Spinal cord (tissue), 10 donors: ENCODE data around the gene POPDC2. TPM values are rescaled to one million over a fixed set of nuclear protein-coding genes. Genes with fewer than 3 reads are reported as not detected.

Experiments
- DNase-seq, 6 donors: peaks; one replicate each; pipeline versions ENCODE4 v3.0.0 to v3.0.0-alpha.2; 2013 to 2015; ENCODE audit warnings: low spot score in 6 of 6, low read depth in 4 of 6
- H3K27ac ChIP-seq: one replicate; pipeline ENCODE4 v1.5.1; 2013; ENCODE audit warnings: low read depth, low read length, control low read depth
- H3K27me3 ChIP-seq: one replicate; pipeline ENCODE4 v1.6.1; 2013; ENCODE audit warnings: low read length; ENCODE audit not compliant: control insufficient read depth, insufficient read depth
- H3K36me3 ChIP-seq: one replicate; pipeline ENCODE4 v1.6.1; 2013; ENCODE audit warnings: low read length; ENCODE audit not compliant: control insufficient read depth, insufficient read depth
- H3K4me1 ChIP-seq: one replicate; pipeline ENCODE4 v1.6.1; 2013; ENCODE audit warnings: low read length; ENCODE audit not compliant: control insufficient read depth, insufficient read depth
- H3K4me3 ChIP-seq: one replicate; pipeline ENCODE4 v1.5.1; 2013; ENCODE audit warnings: low read depth, low read length, control low read depth
- H3K9me3 ChIP-seq: one replicate; pipeline ENCODE4 v1.6.1; 2013; ENCODE audit warnings: low read length; ENCODE audit not compliant: control insufficient read depth, insufficient read depth
- WGBS: methylation state at CpG from one replicate; pipeline ENCODE4 v1.1.5; 2013; ENCODE audit warnings: missing lambda C conversion rate; ENCODE audit not compliant: insufficient coverage; 5-methylcytosine and 5-hydroxymethylcytosine counted together
- polyA plus RNA-seq, 2 donors: library from polyadenylated mRNA; unstranded; fragments of 120-200 nt; gene quantifications; one replicate each; pipeline ENCODE4 v1.2.1, GENCODE V29; 2013; ENCODE audit not compliant: insufficient read length in 2 of 2
- total RNA-seq, 2 donors: library from RNA; depleted of rRNA in 1 of 2; stranded (reverse); fragments of 120-200 nt in 1 of 2; fragments of >200 nt in 1 of 2; gene quantifications; one replicate each; pipeline versions ENCODE4 v1.2.3 to v1.2.4, GENCODE V29; 2013 to 2014
- donor health status: healthy.

The POPDC2 gene
- total and polyA plus RNA-seq, 4 donors = 0.89 to 4.6 (median 2.8) TPM

DNA sequence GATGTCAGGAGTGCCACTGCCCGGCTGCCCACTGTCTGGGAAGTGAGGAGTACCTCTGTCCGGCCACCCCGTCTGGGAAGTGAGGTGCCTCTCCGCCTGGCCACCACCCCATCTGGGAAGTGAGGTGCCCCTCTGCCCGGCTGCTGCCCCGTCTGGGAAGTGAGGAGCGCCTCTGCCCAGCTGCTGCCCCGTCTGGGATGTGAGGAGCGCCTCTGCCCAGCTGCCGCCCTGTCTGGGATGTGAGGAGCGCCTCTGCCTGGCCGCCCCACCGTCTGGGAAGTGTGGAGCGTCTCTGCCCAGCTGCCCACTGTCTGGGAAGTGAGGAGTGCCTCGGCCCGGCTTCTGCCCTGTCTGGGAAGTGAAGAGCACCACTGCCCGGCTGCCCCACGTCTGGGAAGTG is 13.5 kb upstream of the POPDC2 start:
- Histone ChIP-seq H3K27ac (no peak overlapping the region), H3K9me3 (no peaks in the 10 kb centered on the region), H3K4me1 (no peaks in the 10 kb centered on the region), H3K27me3 (no peaks in the 10 kb centered on the region), H3K36me3 (peaks cover 17% of the 10 kb centered on the region), H3K4me3 (no peak overlapping the region)
- WGBS = 93% methylated on average over 16 of the region's 18 CpGs
- DNase-seq = no peak

DNA sequence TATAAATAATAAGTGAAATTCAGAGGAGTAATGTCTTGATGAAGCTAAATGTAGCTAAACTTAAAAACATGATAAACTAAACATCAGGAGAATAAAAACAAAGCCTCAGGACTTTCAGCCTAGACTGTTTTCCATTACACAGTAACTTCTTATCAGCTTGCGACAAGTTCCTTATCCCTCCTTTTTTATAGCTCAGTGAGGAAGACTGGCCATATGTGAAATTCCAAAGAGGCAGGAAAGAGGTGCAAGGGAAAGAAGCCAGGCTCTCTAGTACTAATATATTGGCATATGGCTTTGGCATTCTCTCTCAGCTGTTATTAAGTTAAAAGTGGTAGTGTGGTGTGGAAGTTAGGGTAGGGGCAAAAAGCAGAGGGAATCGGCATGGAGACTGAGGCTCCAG is 12.4 kb upstream of the POPDC2 start:
- Histone ChIP-seq H3K27me3 (no peaks in the 10 kb centered on the region), H3K36me3 (peaks cover 17% of the 10 kb centered on the region), H3K9me3 (no peaks in the 10 kb centered on the region), H3K27ac (no peak overlapping the region), H3K4me3 (no peak overlapping the region), H3K4me1 (no peaks in the 10 kb centered on the region)
- DNase-seq = no peak
- no CpG with 5 or more reads among the region's 2 CpGs for WGBS

DNA sequence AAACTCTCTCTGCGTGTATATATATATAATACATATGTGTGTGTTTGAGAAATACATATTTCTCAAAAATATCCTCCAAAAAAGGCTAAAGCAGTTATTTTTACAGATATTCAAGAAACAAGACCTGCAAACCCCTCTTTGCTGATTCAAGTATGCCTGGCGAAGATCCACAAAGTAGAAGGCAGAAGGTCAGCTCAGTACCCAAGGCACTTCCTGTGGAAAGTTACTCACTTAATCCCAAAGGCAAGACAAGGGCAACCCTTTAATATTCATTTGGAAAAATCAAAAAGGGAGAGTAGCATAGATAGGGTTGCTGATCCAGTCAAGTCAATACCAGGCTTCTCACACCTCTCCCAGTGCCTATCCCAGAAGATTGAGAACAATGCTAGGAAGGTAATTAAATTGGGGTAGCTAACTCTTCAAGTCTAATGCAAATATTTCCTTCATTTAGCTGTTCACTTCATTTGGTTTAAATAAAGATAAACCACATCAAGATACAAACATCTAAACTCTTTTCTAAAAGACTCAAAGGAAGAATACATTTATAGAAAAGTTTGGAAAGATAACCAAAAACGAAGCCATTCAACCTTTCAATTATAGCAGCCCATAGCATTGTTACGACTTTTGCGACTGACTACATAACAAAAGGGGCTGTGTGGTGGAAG is 9.6 kb upstream of the POPDC2 start:
- H3K4me1 ChIP-seq = no peaks in the 10 kb centered on the region
- no peak for DNase-seq
- peaks cover 17% of the 10 kb centered on the region for H3K36me3 ChIP-seq
- WGBS = no CpG with 5 or more reads among the region's 5 CpGs
- H3K4me3 ChIP-seq = no peak overlapping the region
- no peaks in the 10 kb centered on the region for H3K27me3 ChIP-seq
- no peaks in the 10 kb centered on the region for H3K9me3 ChIP-seq
- no peak overlapping the region for H3K27ac ChIP-seq

DNA sequence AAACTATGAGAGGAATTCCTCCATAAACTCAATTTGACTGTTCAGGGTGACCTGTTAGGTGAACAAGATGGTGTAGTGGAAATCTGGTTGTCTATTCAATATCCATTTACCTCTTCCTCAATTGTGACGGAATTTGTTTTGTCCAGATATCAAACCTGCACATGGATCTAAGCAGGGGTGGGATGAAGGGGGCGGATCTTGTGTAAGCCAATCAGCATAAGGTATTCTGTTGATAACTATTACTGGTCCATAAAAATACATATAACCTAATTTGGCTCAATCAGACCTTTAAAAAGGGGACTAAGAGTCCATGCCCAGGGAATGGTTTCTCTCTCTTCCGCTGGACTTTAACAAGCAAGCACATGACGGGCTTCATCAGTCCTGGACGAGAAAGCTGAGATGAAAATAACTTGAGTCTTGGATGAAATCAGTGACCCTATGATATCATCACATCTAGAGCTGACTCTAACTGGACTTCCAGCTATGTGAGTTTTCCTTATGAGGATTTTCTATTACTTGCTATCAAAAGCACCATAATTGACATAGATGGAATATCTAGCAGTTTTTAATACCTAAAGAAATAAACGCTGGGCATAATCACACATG is 5.7 kb upstream of the POPDC2 start:
- no peak overlapping the region for H3K4me3 ChIP-seq
- no peaks in the 10 kb centered on the region for H3K27me3 ChIP-seq
- H3K27ac ChIP-seq = no peak overlapping the region
- no CpG with 5 or more reads among the region's 6 CpGs for WGBS
- no peak for DNase-seq
- H3K4me1 ChIP-seq = no peaks in the 10 kb centered on the region
- H3K36me3 ChIP-seq = no peaks in the 10 kb centered on the region
- H3K9me3 ChIP-seq = no peaks in the 10 kb centered on the region

DNA sequence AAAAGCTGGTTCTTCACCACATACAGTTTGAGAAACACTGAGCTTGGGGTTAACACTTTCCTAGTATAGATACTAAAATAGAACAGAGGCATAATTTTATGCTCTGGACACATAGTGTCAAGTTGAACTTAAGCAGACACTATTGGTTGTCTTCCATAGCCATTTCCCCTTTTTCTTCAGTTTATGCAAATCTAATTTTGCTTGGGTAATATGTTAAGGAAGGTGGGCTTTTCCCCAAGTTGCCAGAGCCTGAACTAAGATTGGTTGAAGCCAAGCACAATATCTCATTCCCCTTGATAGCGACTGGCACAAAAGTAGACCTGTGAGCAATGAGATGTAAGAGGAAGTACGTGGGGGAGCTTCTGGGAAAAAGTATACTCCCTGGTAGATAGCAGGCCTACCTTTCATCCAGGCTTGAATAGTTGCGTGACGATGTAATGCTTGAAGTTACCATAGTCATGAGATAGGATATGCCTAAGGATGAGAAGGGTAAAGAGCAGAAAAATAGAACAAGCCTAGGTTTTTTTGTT is 4.5 kb upstream of the POPDC2 start:
- Histone ChIP-seq H3K9me3 (no peaks in the 10 kb centered on the region), H3K4me1 (no peaks in the 10 kb centered on the region), H3K27me3 (no peaks in the 10 kb centered on the region), H3K4me3 (no peak overlapping the region), H3K27ac (no peak overlapping the region), H3K36me3 (no peaks in the 10 kb centered on the region)
- 94% methylated on average over 4 of the region's 4 CpGs for WGBS
- no peak for DNase-seq

DNA sequence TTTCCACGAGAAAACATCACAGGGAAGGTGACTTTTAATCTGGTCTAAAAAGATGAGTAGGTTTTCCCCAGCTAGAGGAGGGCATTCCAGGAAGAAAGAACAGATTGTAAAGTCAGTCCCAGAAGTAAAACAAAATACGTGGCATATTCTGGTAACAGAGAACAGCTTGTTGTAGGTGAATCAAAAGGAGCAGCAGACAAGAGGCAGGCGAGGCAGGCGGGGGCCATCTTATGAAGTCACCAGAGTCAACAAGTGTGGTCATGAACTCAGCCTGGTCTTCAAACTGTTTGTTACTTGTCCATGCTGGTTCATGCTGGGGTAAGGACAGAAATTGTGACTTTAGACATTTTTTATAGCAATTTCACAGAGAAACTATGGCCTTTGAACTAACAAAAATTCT is 4.0 kb upstream of the POPDC2 start:
- 93% methylated on average over 4 of the region's 4 CpGs for WGBS
- no peak for DNase-seq
- Histone ChIP-seq H3K27me3 (no peaks in the 10 kb centered on the region), H3K36me3 (no peaks in the 10 kb centered on the region), H3K4me3 (no peak overlapping the region), H3K4me1 (no peaks in the 10 kb centered on the region), H3K27ac (no peak overlapping the region), H3K9me3 (no peaks in the 10 kb centered on the region)

DNA sequence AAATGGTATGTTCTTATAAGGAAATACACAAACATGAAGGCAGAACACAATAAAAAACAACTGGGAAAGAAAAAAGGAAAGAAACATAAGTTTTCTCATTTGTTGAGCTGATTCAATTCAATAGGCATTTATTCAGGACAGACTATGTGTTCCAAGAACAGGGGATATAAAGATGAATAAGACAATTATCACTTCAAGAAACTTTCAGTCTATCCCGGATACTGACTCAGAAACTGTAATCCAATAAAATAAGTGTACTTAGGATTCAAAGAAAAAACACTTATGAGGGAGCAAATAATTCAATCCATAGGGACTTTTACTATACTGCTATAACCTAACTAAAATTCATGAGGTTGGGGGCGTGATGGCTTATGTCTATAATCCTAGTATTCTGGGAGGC is 3.5 kb upstream of the POPDC2 start:
- DNase-seq = no peak
- no peaks in the 10 kb centered on the region for H3K27me3 ChIP-seq
- no CpG with 5 or more reads among the region's 2 CpGs for WGBS
- H3K4me3 ChIP-seq = no peak overlapping the region
- no peaks in the 10 kb centered on the region for H3K9me3 ChIP-seq
- no peaks in the 10 kb centered on the region for H3K4me1 ChIP-seq
- no peak overlapping the region for H3K27ac ChIP-seq
- no peaks in the 10 kb centered on the region for H3K36me3 ChIP-seq

DNA sequence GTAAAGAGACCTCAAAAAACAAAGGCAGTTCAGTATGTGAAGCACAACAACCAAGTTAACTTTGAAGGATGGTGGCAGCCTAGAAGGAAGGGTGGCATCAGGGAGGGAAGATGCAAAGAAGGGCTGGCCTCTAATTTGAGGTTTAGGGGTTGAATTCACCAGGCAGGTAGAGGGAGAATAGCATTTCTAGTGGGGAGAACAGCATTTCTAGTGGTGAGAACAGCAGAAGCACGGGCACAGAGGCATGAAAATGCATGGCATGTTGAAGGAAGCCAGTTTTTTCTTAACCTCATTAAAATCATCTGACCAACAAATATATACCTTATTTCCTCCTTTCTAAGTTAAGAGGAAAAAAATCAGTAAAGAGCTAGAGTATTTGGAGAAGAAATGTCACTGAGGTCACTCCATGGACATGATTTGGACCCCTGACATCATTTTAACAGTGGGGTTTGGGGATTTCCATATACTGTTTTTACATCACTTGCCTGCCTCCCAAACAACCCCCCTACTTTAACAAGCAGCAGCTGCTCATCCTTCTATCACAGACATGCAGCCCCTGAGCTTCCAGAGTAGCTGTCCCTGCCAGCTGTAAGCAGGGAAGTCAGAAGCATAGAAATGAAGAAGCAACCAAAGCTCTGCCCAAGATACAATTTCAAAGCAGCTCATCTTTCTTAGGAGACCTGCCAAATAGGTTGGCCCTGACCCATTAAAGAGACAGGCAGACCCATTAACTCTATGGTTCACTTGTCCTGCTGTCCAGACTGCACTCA is 2.4 kb upstream of the POPDC2 start:
- H3K36me3 ChIP-seq = no peaks in the 10 kb centered on the region
- DNase-seq = peak in 2 of 6 donors; percentile 8 to 30
- H3K4me3 ChIP-seq = no peak overlapping the region
- H3K4me1 ChIP-seq = no peaks in the 10 kb centered on the region
- H3K27me3 ChIP-seq = no peaks in the 10 kb centered on the region
- no peak overlapping the region for H3K27ac ChIP-seq
- WGBS = no CpG with 5 or more reads among the region's 1 CpG
- H3K9me3 ChIP-seq = no peaks in the 10 kb centered on the region

DNA sequence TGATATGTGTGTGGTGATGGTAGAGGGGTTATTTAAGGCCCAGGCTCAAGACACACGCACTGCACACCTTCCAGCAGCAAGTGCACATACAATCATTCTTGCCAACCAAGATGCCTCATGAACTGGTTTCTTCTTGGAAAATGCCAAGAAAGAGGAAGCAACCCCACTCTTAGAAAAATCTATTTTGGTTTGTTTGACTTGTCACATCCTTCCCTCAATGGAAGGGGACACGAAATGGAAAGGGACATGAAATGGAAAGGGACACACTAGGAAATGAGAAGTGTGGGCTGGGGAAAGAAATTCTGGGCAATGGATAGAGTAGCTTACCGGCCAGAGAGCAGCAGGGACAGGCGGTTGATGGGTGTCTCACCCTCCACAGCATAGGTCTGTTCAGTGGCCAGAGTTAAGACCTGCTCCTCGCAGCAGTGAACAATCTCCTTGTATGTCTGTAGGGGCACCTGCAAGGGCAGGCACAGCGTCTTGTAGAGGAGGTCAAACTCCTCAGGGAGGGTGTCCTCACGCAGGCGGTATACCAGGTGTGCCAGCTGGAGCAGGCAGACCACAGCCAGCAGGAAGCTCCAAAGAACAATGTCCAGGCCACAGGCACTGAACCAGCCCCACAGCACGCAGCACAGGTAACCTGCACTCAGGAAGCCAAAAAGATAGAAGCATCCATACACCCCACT is 640 bp downstream of the POPDC2 start:
- WGBS = 94% methylated on average over 6 of the region's 9 CpGs

More for the DNA sequence above, 640 bp downstream of the POPDC2 start:
- Histone ChIP-seq H3K4me1 (no peaks in the 10 kb centered on the region), H3K9me3 (no peaks in the 10 kb centered on the region), H3K27ac (no peak overlapping the region), H3K36me3 (no peaks in the 10 kb centered on the region), H3K4me3 (no peak overlapping the region), H3K27me3 (no peaks in the 10 kb centered on the region)
- no peak for DNase-seq
